ENCODE data around the gene RNU5D-1. TPM values are rescaled to one million over a fixed set of nuclear protein-coding genes. Genes with fewer than 3 reads are reported as not detected.

Gene RNU5D-1
- total RNA-seq, 4 donors from 2014 or later, result not detected

DNA sequence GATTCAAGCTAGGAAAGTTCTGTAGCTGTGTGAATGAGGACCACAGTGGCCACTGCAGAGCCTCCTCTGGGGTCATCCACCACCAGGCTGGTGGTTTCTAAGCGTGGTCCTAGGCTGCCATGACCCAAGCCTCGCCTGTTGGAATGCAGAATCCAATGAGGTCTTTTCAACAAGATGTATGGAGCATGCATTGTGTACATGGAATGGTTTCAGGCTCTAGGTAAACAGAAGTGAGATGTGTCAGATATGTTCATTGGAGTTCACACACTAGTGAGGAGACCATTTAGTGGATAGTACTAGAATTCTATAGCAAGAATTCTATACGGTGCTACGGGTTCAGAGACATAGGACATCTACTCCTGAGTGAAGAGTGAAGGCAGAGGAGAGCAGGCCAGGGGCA lies 10.7 kb downstream of the RNU5D-1 start:
- H3K9me3 ChIP-seq, result no peaks in the 10 kb centered on the region
- no peak overlapping the region for H3K27ac ChIP-seq
- peaks cover 0 to 7% (median 2%) of the 10 kb centered on the region in 4 donors for H3K4me1 ChIP-seq
- no peak for DNase-seq (ENCODE audit: low spot score in 2 of 2)
- no peaks in the 10 kb centered on the region for H3K36me3 ChIP-seq
- WGBS, 2 donors, result 71 to 77% methylated on average over 4 of the region's 4 CpGs
- H3K27me3 ChIP-seq, result no peaks in the 10 kb centered on the region
- H3K4me3 ChIP-seq, result no peak overlapping the region
- no peak for TF ChIP-seq EP300 (IDR thresholded peaks at IDR 0.05)
- TF ChIP-seq, protein P1, sequence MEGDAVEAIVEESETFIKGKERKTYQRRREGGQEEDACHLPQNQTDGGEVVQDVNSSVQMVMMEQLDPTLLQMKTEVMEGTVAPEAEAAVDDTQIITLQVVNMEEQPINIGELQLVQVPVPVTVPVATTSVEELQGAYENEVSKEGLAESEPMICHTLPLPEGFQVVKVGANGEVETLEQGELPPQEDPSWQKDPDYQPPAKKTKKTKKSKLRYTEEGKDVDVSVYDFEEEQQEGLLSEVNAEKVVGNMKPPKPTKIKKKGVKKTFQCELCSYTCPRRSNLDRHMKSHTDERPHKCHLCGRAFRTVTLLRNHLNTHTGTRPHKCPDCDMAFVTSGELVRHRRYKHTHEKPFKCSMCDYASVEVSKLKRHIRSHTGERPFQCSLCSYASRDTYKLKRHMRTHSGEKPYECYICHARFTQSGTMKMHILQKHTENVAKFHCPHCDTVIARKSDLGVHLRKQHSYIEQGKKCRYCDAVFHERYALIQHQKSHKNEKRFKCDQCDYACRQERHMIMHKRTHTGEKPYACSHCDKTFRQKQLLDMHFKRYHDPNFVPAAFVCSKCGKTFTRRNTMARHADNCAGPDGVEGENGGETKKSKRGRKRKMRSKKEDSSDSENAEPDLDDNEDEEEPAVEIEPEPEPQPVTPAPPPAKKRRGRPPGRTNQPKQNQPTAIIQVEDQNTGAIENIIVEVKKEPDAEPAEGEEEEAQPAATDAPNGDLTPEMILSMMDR (IDR thresholded peaks at IDR 0.05), result no peak
- TF ChIP-seq POLR2A (IDR thresholded peaks at IDR 0.05), result no peak

DNA sequence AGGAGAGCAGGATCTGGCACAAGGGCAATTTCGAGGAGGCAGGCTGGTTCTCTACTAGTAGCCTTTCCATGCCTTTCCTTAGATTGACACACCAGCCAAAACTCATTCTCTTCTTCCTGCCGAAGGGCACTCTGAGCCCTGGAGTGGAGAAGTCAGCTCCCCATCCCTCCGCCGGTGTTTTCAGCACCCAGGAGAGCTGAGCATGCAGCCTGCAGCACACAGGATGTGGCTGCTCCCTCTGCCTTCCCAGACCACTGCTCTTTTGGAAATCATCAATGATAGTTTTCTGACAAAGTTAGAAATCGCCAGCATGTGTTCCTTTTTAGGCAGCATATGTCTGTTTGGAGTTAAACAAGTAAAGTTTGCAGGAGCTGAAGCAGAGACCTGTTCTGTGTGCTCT lies 11.7 kb downstream of the RNU5D-1 start:
- no peak for TF ChIP-seq EP300 (IDR thresholded peaks at IDR 0.05)
- TF ChIP-seq POLR2A (IDR thresholded peaks at IDR 0.05), result no peak
- TF ChIP-seq, protein P1 (IDR thresholded peaks at IDR 0.05), result no peak

DNA sequence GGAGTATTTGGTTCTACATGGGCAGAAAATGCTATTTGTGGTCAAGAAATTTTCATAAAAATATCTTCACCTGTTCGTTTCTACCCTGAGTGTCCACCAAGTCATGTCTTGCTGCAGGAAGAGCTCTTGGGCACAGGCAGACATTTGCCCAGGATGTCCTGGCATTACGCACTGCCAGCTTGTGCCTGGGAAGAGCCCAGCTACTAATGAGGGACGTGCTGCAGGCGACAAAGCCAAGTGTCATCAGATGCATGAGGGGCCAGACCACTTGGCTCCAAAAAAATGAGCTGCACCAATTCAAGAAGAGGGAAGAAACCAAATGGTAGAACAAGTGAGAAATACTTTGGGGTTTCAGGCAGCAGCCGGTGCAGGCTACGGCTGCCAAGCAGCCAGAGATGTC lies 12.9 kb downstream of the RNU5D-1 start:
- no peaks in the 10 kb centered on the region for H3K27me3 ChIP-seq
- peaks cover 0 to 15% (median 10%) of the 10 kb centered on the region in 4 donors for H3K4me1 ChIP-seq
- no peak overlapping the region for H3K27ac ChIP-seq
- TF ChIP-seq, protein P1 (IDR thresholded peaks at IDR 0.05), result no peak
- TF ChIP-seq POLR2A (IDR thresholded peaks at IDR 0.05) (no peak), EP300 (IDR thresholded peaks at IDR 0.05) (no peak)
- 85 to 89% methylated on average over 6 of the region's 6 CpGs for WGBS, 2 donors
- H3K36me3 ChIP-seq, result no peaks in the 10 kb centered on the region
- no peak overlapping the region for H3K4me3 ChIP-seq
- DNase-seq (ENCODE audit: low spot score in 2 of 2), result no peak
- no peaks in the 10 kb centered on the region for H3K9me3 ChIP-seq

More for the DNA sequence above, 11.7 kb downstream of the RNU5D-1 start:
- Histone ChIP-seq H3K27me3 (no peaks in the 10 kb centered on the region), H3K4me1 (peaks cover 0 to 15% (median 10%) of the 10 kb centered on the region in 4 donors), H3K27ac (no peak overlapping the region), H3K4me3 (no peak overlapping the region), H3K36me3 (no peaks in the 10 kb centered on the region), H3K9me3 (no peaks in the 10 kb centered on the region)
- 52 to 65% methylated on average over 5 of the region's 5 CpGs for whole genome bisulfite sequencing, 2 donors
- DNase-seq (ENCODE audit: low spot score in 2 of 2), result no peak

DNA sequence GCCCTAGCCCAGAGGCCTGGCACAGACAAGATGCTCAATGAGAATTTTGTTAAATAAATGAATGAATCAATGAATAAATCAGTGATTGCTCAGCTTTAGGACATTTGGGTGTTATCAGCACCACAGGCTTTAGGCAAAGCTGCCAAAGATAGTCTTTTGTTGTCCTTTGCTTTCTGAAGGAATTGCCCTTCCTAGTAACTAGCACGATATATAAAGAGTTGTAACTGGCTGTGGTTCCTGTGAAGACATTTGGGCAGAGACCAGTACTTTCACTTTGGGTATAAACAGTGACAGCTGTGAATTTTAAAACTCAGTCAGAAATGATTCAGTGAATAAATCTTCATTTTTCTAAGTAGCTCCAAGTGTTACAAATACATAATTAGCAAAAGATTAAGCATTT lies 13.3 kb downstream of the RNU5D-1 start:
- Histone ChIP-seq H3K27me3 (no peaks in the 10 kb centered on the region), H3K4me3 (no peak overlapping the region), H3K9me3 (no peaks in the 10 kb centered on the region), H3K36me3 (no peaks in the 10 kb centered on the region), H3K27ac (no peak overlapping the region), H3K4me1 (peaks cover 0 to 15% (median 10%) of the 10 kb centered on the region in 4 donors)
- TF ChIP-seq POLR2A (IDR thresholded peaks at IDR 0.05), result no peak
- no peak for TF ChIP-seq EP300 (IDR thresholded peaks at IDR 0.05)
- no peak for DNase-seq (ENCODE audit: low spot score in 2 of 2)
- 59 to 68% methylated on average over 1 of the region's 1 CpG for WGBS, 2 donors

DNA sequence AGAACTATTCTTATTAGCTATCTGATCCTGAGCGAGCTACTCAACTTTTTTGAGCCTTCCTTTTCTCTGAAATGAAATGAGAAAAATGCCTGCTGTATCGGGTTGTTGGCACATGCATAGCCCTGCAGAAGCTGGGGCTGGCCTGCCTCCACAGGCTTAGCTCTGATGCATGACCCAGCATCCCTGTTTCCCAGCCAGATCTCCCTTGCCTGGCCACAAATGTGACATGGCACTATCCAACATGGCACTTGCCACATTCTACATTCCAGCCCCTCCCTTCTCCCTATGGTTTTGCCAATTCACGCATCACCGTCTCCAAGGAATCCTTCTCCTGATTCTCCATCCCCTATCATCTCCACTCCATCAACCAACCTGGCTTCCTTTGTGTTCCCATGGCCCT lies 13.8 kb downstream of the RNU5D-1 start:
- H3K27ac ChIP-seq, result no peak overlapping the region
- H3K27me3 ChIP-seq, result no peaks in the 10 kb centered on the region
- H3K4me3 ChIP-seq, result no peak overlapping the region
- H3K36me3 ChIP-seq, result no peaks in the 10 kb centered on the region
- WGBS, 2 donors, result 90 to 95% methylated on average over 4 of the region's 4 CpGs
- H3K9me3 ChIP-seq, result no peaks in the 10 kb centered on the region
- peaks cover 0 to 15% (median 10%) of the 10 kb centered on the region in 4 donors for H3K4me1 ChIP-seq
- TF ChIP-seq POLR2A (IDR thresholded peaks at IDR 0.05) (no peak), EP300 (IDR thresholded peaks at IDR 0.05) (no peak)
- TF ChIP-seq, protein P1 (IDR thresholded peaks at IDR 0.05), result no peak
- no peak for DNase-seq (ENCODE audit: low spot score in 2 of 2)

Measured in tibial nerve (tissue), 4 donors.